H9 (cell line): ENCODE measurements around the gene MAGEA9. TPM values are rescaled to one million over a fixed set of nuclear protein-coding genes. Genes with fewer than 3 reads are reported as not detected.

Experiments
- DNase-seq: peaks from one replicate; pipeline ENCODE4 v3.0.0-alpha.2; 2017
- H2AFZ ChIP-seq: one replicate; pipeline ENCODE4 v1.6.1; 2013; ENCODE audit warnings: mild to moderate bottlenecking, low read length, control low read depth, moderate library complexity
- H2AK5ac ChIP-seq: 2 replicates; pipeline ENCODE4 v1.6.1; 2013; ENCODE audit warnings: low read length, control low read depth, mixed read lengths; ENCODE audit not compliant: insufficient read length
- H2BK120ac ChIP-seq: one replicate; pipeline ENCODE4 v1.6.1; 2013; ENCODE audit warnings: low read depth, mild to moderate bottlenecking, low read length, control low read depth, inconsistent platforms; ENCODE audit not compliant: poor library complexity, severe bottlenecking
- H2BK12ac ChIP-seq: 2 replicates; pipeline ENCODE4 v1.6.1; 2013; ENCODE audit warnings: low read length, control low read depth, mixed read lengths, low read depth; ENCODE audit not compliant: insufficient read length
- H2BK15ac ChIP-seq: 2 replicates; pipeline ENCODE4 v1.6.1; 2013; ENCODE audit warnings: low read depth, low read length, control low read depth
- H2BK20ac ChIP-seq: one replicate; pipeline ENCODE4 v1.6.1; 2013; ENCODE audit warnings: low read depth, mild to moderate bottlenecking, low read length, control low read depth, inconsistent platforms; ENCODE audit not compliant: poor library complexity, severe bottlenecking
- H2BK5ac ChIP-seq: 2 replicates; pipeline ENCODE4 v1.6.1; 2013; ENCODE audit warnings: low read length, control low read depth, mixed read lengths; ENCODE audit not compliant: insufficient read length
- H3K14ac ChIP-seq: 2 replicates; pipeline ENCODE4 v1.6.1; 2013; ENCODE audit warnings: low read length, control low read depth; ENCODE audit not compliant: insufficient read depth
- H3K18ac ChIP-seq: 2 replicates; pipeline ENCODE4 v1.6.1; 2013; ENCODE audit warnings: low read depth, mild to moderate bottlenecking, mixed read lengths, low read length, control low read depth; ENCODE audit not compliant: insufficient read length
- H3K23ac ChIP-seq: 2 replicates; pipeline ENCODE4 v1.6.1; 2013; ENCODE audit warnings: low read length, control low read depth, mixed read lengths, low read depth; ENCODE audit not compliant: insufficient read length
- H3K23me2 ChIP-seq: 2 replicates; pipeline ENCODE4 v1.6.1; 2013; ENCODE audit warnings: low read depth, mild to moderate bottlenecking, mixed read lengths, low read length, control low read depth; ENCODE audit not compliant: insufficient read length, poor library complexity, severe bottlenecking
- H3K27ac ChIP-seq: 2 replicates; pipeline ENCODE4 v1.5.1; 2013; ENCODE audit warnings: low read length, control low read depth, mixed read lengths, low read depth; ENCODE audit not compliant: insufficient read length
- H3K27me3 ChIP-seq: 2 replicates; pipeline ENCODE4 v1.6.1; 2013; ENCODE audit warnings: low read length, control low read depth, inconsistent platforms; ENCODE audit not compliant: insufficient read depth
- H3K4ac ChIP-seq: 2 replicates; pipeline ENCODE4 v1.6.1; 2013; ENCODE audit warnings: low read depth, mild to moderate bottlenecking, control low read depth, inconsistent platforms, low read length, moderate library complexity
- H3K4me1 ChIP-seq: 2 replicates; pipeline ENCODE4 v1.6.1; 2013; ENCODE audit warnings: low read length, control low read depth, inconsistent platforms; ENCODE audit not compliant: insufficient read depth
- H3K4me2 ChIP-seq: 2 replicates; pipeline ENCODE4 v1.6.1; 2013; ENCODE audit warnings: low read length, control low read depth, mixed read lengths; ENCODE audit not compliant: insufficient read length, insufficient read depth
- H3K56ac ChIP-seq: 2 replicates; pipeline ENCODE4 v1.6.1; 2013; ENCODE audit warnings: low read depth, mild to moderate bottlenecking, mixed read lengths, low read length, control low read depth; ENCODE audit not compliant: insufficient read length
- H3K79me1 ChIP-seq: 2 replicates; pipeline ENCODE4 v1.6.1; 2013; ENCODE audit warnings: low read depth, mild to moderate bottlenecking, moderate library complexity, low read length, control low read depth, inconsistent platforms; ENCODE audit not compliant: insufficient read depth, poor library complexity, severe bottlenecking
- H3K79me2 ChIP-seq: 2 replicates; pipeline ENCODE4 v1.6.1; 2013; ENCODE audit warnings: low read length, control low read depth, inconsistent platforms; ENCODE audit not compliant: insufficient read depth
- H3K9ac ChIP-seq: 2 replicates; pipeline ENCODE4 v1.6.1; 2013; ENCODE audit warnings: low read length, control low read depth, mixed read lengths; ENCODE audit not compliant: insufficient read length; ENCODE audit errors: extremely low read depth
- H3K9me3 ChIP-seq: one replicate; pipeline ENCODE4 v1.6.1; 2013; ENCODE audit warnings: low read depth, low read length, inconsistent platforms; ENCODE audit not compliant: control insufficient read depth
- H3T11ph ChIP-seq: one replicate; pipeline ENCODE4 v1.6.1; 2013; ENCODE audit warnings: mild to moderate bottlenecking, low read length, control low read depth, inconsistent platforms
- H4K20me1 ChIP-seq: one replicate; pipeline ENCODE4 v1.6.1; 2013; ENCODE audit not compliant: control insufficient read depth, insufficient read length, insufficient read depth
- H4K5ac ChIP-seq: 2 replicates; pipeline ENCODE4 v1.6.1; 2013; ENCODE audit warnings: low read depth, mild to moderate bottlenecking, mixed read lengths, low read length, control low read depth; ENCODE audit not compliant: insufficient read length
- H4K8ac ChIP-seq: replicated peaks from 2 replicates; pipeline ENCODE4 v1.6.1; 2013; ENCODE audit warnings: low read length, control low read depth, mixed read lengths, low read depth; ENCODE audit not compliant: insufficient read length
- H4K91ac ChIP-seq: 2 replicates; pipeline ENCODE4 v1.6.1; 2013; ENCODE audit warnings: low read depth, mild to moderate bottlenecking, moderate library complexity, mixed read lengths, low read length, control low read depth; ENCODE audit not compliant: insufficient read length
- H3K27ac Mint-ChIP-seq, 3 experiments: 2 replicates in 2 of 3; 3 replicates in 1 of 3; pipeline ENCODE4 v1.8.0; 2020 to 2021; ENCODE audit warnings: mixed read lengths in 3 of 3, mild to moderate bottlenecking in 1 of 3, moderate library complexity in 1 of 3
- H3K27me3 Mint-ChIP-seq: 2 replicates; pipeline ENCODE4 v1.8.0; 2021; ENCODE audit warnings: low read depth, mild to moderate bottlenecking, moderate library complexity, mixed read lengths
- H3K36me3 Mint-ChIP-seq, 3 experiments: 2 replicates in 2 of 3; 3 replicates in 1 of 3; pipeline ENCODE4 v1.8.0; 2020 to 2021; ENCODE audit warnings: low read depth in 3 of 3, mixed read lengths in 3 of 3; ENCODE audit not compliant: insufficient read depth in 1 of 3
- H3K4me1 Mint-ChIP-seq, 2 experiments: 2 replicates each; pipeline ENCODE4 v1.8.0; 2020; ENCODE audit warnings: mixed read lengths in 2 of 2
- H3K4me3 Mint-ChIP-seq, 2 experiments: 2 replicates in 1 of 2; 3 replicates in 1 of 2; pipeline ENCODE4 v1.8.0; 2020 to 2021; ENCODE audit warnings: mild to moderate bottlenecking in 2 of 2, mixed read lengths in 2 of 2, moderate library complexity in 1 of 2
- H3K9me3 Mint-ChIP-seq, 2 experiments: 2 replicates in 1 of 2; 3 replicates in 1 of 2; pipeline ENCODE4 v1.8.0; 2020; ENCODE audit warnings: mild to moderate bottlenecking in 2 of 2, mixed read lengths in 2 of 2, moderate library complexity in 1 of 2
- CTCF ChIP-seq: fragments of 200-600 bp; sonication (generic); conservative IDR thresholded peaks from 3 replicates; pipeline ENCODE4 v1.8.0; 2021; ENCODE audit warnings: antibody characterized with exemption, mild to moderate bottlenecking
- WGBS: extraction: QIAGEN DNeasy Blood & Tissue Kit; methylation state at CpG from one replicate; pipeline ENCODE4 v1.1.7; 2013; ENCODE audit warnings: missing lambda C conversion rate, low lambda C conversion rate, mixed read lengths; ENCODE audit not compliant: insufficient read length; ENCODE audit errors: extremely low coverage; 5-methylcytosine and 5-hydroxymethylcytosine counted together
- total RNA-seq: library from RNA; stranded (reverse); gene quantifications from 2 replicates; pipeline ENCODE4 v1.2.1, GENCODE V29; 2021

The MAGEA9 gene
- total RNA-seq, 1 experiment from 2014 or later: 0.28 TPM

DNA sequence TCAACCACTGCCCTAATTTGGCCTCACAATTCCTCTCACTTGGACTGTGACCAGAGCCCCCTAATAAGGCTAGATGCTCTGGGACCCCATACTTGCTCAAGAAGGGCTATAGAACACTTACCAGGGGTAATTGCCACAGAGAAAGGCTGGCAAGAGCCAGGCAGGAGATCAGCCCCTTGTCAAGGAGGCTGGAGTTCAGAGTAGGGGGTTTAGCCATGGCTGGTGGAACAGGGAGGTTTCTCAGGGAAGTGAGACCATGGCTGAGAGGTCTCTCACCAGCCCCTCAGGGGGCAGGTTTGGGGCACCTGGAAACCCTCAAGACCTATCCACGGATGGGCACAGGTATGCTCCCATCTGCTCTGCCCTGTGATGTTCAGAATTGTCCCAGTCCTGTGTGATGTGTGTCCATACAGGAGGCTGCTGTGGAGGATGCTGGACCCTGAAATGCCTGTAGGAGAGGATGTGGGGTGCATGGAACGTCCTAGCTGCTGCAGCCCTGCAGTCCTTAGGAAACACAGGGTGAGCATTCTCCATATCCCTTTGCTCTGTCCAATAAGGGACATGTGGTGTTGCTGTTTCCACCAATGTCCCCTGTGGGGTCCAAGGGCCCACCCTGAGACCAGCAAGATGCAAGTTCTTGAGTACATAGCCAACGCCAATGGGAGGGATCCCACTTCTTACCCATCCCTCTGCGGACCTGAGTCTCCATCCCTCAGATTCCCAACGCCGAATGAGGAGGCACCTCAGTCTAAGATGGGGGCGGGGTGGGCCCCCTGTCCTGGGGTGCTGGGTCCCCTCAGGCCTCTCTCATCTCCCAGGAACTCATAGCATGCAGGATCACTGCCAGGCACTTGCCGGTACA lies 24.3 kb upstream of the MAGEA9 start:
- Histone ChIP-seq H2AK5ac (no peak overlapping the region), H4K5ac (no peak overlapping the region), H2BK12ac (no peak overlapping the region), H2BK20ac (no peak overlapping the region), H3K9ac (no peak overlapping the region), H3K79me1 (no peaks in the 10 kb centered on the region), H3K23ac (no peak overlapping the region), H2BK5ac (no peak overlapping the region), H3K4me2 (no peak overlapping the region), H3K27ac (no peak overlapping the region), H3K4me1 (no peaks in the 10 kb centered on the region), H4K91ac (no peak overlapping the region), H3K18ac (no peak overlapping the region), H3T11ph (no peak overlapping the region), H3K9me3 (peaks cover 29% of the 10 kb centered on the region), H3K4ac (no peak overlapping the region), H4K8ac (no peak overlapping the region), H2AFZ (no peak overlapping the region), H3K56ac (no peak overlapping the region), H3K79me2 (no peaks in the 10 kb centered on the region), H4K20me1 (no peaks in the 10 kb centered on the region), H3K23me2 (no peaks in the 10 kb centered on the region), H3K14ac (no peak overlapping the region), H3K27me3 (no peaks in the 10 kb centered on the region), H2BK120ac (no peak overlapping the region), H2BK15ac (no peak overlapping the region)
- no peak for TF ChIP-seq CTCF
- no peak overlapping the region for H3K4me3 Mint-ChIP-seq
- DNase-seq: no peak
- H3K27ac Mint-ChIP-seq: no peak overlapping the region; a peak in 2 of 7 replicates
- WGBS: no CpG with 5 or more reads among the region's 8 CpGs
- H3K9me3 Mint-ChIP-seq: peaks cover 60 to 65% of the 10 kb centered on the region in 2 experiments
- peaks cover 9% of the 10 kb centered on the region for H3K27me3 Mint-ChIP-seq
- H3K36me3 Mint-ChIP-seq: peaks cover 0 to 5% (median 3%) of the 10 kb centered on the region in 3 experiments; a peak in 4 of 7 replicates
- H3K4me1 Mint-ChIP-seq: no peaks in the 10 kb centered on the region
